Measurements from ENCODE around the gene MYOM1. TPM values are rescaled to one million over a fixed set of nuclear protein-coding genes. Genes with fewer than 3 reads are reported as not detected.
A peak's percentile ranks its signal among the peaks of the same experiment; 100 is the strongest.

Gene MYOM1
- total RNA-seq, 1 donor from 2014 or later: 2.0 TPM

DNA sequence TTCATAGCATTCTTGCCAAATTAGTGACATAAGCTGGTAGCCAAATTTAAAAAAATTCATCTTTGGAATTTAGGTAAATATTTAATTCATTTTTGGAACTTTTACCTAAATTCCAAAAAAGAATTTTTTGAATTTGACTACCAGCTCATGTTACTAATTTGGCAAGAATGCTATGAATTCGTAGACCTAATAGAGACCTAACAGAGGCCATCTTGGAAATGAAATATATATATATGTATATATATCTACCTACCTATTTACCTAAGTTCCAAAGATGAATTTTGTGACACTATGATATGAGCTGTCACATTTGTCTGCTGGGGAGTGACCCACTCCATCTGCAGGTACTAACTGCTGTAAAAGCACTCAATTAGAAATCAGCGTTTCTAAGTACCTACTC lies 65.6 kb downstream of the MYOM1 start:
- no peaks in the 10 kb centered on the region for H3K9me3 Mint-ChIP-seq
- TF ChIP-seq, protein P1, sequence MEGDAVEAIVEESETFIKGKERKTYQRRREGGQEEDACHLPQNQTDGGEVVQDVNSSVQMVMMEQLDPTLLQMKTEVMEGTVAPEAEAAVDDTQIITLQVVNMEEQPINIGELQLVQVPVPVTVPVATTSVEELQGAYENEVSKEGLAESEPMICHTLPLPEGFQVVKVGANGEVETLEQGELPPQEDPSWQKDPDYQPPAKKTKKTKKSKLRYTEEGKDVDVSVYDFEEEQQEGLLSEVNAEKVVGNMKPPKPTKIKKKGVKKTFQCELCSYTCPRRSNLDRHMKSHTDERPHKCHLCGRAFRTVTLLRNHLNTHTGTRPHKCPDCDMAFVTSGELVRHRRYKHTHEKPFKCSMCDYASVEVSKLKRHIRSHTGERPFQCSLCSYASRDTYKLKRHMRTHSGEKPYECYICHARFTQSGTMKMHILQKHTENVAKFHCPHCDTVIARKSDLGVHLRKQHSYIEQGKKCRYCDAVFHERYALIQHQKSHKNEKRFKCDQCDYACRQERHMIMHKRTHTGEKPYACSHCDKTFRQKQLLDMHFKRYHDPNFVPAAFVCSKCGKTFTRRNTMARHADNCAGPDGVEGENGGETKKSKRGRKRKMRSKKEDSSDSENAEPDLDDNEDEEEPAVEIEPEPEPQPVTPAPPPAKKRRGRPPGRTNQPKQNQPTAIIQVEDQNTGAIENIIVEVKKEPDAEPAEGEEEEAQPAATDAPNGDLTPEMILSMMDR (conservative IDR thresholded peaks at IDR 0.05): no peak
- H3K27me3 Mint-ChIP-seq: peaks cover 3% of the 10 kb centered on the region
- H3K4me3 Mint-ChIP-seq: no peak overlapping the region
- no peak for DNase-seq (ENCODE audit: extremely low spot score, unreplicated experiment)
- no peaks in the 10 kb centered on the region for H3K36me3 Mint-ChIP-seq
- peaks cover 16% of the 10 kb centered on the region for H3K4me1 Mint-ChIP-seq (ENCODE audit: unreplicated experiment)
- H3K27ac Mint-ChIP-seq: no peak overlapping the region

DNA sequence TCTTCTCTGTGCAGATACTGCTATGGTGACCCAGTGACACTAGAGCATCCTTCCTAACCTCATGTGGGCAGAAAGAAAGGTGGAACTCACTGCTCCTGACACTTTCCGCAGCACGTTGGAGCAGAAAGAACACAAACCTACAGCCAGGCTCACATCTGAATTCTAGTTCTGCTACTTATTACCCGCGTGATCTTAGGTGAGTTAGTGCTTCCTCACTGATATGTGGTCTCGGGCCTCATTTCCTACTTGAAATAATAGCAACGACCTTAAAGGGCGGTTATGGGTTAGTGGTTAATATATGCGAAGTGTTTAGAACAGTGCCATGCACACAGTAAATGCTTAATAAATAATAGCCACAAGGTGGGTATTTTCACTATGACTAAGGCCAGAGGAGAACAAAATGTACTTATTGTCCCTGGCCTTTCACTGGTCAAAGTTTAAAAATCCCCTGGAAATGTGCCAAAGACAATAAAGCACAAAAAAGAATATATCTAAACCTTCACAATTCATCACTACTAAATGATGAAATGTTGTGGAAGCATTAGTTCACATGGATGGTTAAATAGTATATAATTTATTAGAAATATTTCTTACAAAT lies 66.6 kb downstream of the MYOM1 start:
- Mint-ChIP-seq H3K36me3 (no peaks in the 10 kb centered on the region), H3K27me3 (peaks cover 3% of the 10 kb centered on the region), H3K27ac (no peak overlapping the region), H3K4me3 (no peak overlapping the region), H3K4me1 (ENCODE audit: unreplicated experiment) (peaks cover 19% of the 10 kb centered on the region), H3K9me3 (no peaks in the 10 kb centered on the region)
- TF ChIP-seq, protein P1 (conservative IDR thresholded peaks at IDR 0.05): no peak
- DNase-seq (ENCODE audit: extremely low spot score, unreplicated experiment): no peak

GRCh38 chr18:3152294-3152693 lies 67.5 kb downstream of the MYOM1 start:
- H3K4me3 Mint-ChIP-seq: no peak overlapping the region
- DNase-seq (ENCODE audit: extremely low spot score, unreplicated experiment): no peak
- no peaks in the 10 kb centered on the region for H3K9me3 Mint-ChIP-seq
- no peaks in the 10 kb centered on the region for H3K36me3 Mint-ChIP-seq
- H3K27ac Mint-ChIP-seq: no peak overlapping the region
- H3K4me1 Mint-ChIP-seq (ENCODE audit: unreplicated experiment): peaks cover 19% of the 10 kb centered on the region
- H3K27me3 Mint-ChIP-seq: peaks cover 3% of the 10 kb centered on the region
- TF ChIP-seq, protein P1 (conservative IDR thresholded peaks at IDR 0.05): no peak

- DNase-seq (ENCODE audit: extremely low spot score, unreplicated experiment): no peak
- Mint-ChIP-seq H3K4me1 (ENCODE audit: unreplicated experiment) (peaks cover 19% of the 10 kb centered on the region), H3K4me3 (no peak overlapping the region), H3K9me3 (no peaks in the 10 kb centered on the region), H3K27ac (no peak overlapping the region), H3K27me3 (peaks cover 3% of the 10 kb centered on the region), H3K36me3 (no peaks in the 10 kb centered on the region)
- TF ChIP-seq, protein P1 (conservative IDR thresholded peaks at IDR 0.05): peak; percentile 90
Measured at GRCh38 chr18:3151399-3152264, 68.1 kb downstream of the MYOM1 start.

GRCh38 chr18:3150688-3151087 lies 69.1 kb downstream of the MYOM1 start:
- Mint-ChIP-seq H3K9me3 (no peaks in the 10 kb centered on the region), H3K27ac (no peak overlapping the region), H3K36me3 (no peaks in the 10 kb centered on the region), H3K27me3 (peaks cover 3% of the 10 kb centered on the region), H3K4me1 (ENCODE audit: unreplicated experiment) (peaks cover 12% of the 10 kb centered on the region), H3K4me3 (no peak overlapping the region)
- TF ChIP-seq, protein P1 (conservative IDR thresholded peaks at IDR 0.05): no peak
- no peak for DNase-seq (ENCODE audit: extremely low spot score, unreplicated experiment)
